Measurements from ENCODE around the gene ACBD3. TPM values are rescaled to one million over a fixed set of nuclear protein-coding genes. Genes with fewer than 3 reads are reported as not detected.

The ACBD3 gene
- total RNA-seq, 2 experiments from 2014 or later: 19.7 to 20.2 TPM

- CTCF ChIA-PET: interaction anchor here (0.6 to 1.2 kb wide), 4 partner anchors 10 to 149 kb away, joined by 3 to 5 read pairs (median 4); no protein-coding TSS in a partner anchor
- POLR2A ChIA-PET: interaction anchor here (0.6 to 1.5 kb wide), 3 partner anchors 10 to 463 kb away, joined by 5 to 6 read pairs (median 5); no protein-coding TSS in a partner anchor
Observed at GRCh38 chr1:226100436-226101391, 85.8 kb downstream of the ACBD3 start.

- CTCF ChIA-PET: interaction anchor here (0.9 kb wide), 1 partner anchor 1585 kb away, joined by 3 read pairs; no protein-coding TSS in a partner anchor
- POLR2A ChIA-PET: interaction anchor here (1.4 kb wide), 1 partner anchor 16 kb away, joined by 3 read pairs; no protein-coding TSS in a partner anchor
Observed at GRCh38 chr1:226098870-226099835, 87.4 kb downstream of the ACBD3 start.

GRCh38 chr1:226097866-226098625, 88.5 kb downstream of the ACBD3 start:
- CTCF ChIA-PET: interaction anchor here (0.9 kb wide), 1 partner anchor 1584 kb away, joined by 3 read pairs; no protein-coding TSS in a partner anchor
- POLR2A ChIA-PET: no interaction called here

- ChIA-PET POLR2A (no interaction called here), CTCF (interaction anchor here (0.9 to 1.3 kb wide), 2 partner anchors 16 to 30 kb away, joined by 3 to 7 read pairs; no protein-coding TSS in a partner anchor)
Observed at GRCh38 chr1:226095286-226095685, 91.3 kb downstream of the ACBD3 start.

Other genes starting within 250 kb of the ACBD3 start
- not detected for gene LEFTY2, start 245.5 kb downstream of the ACBD3 start, total RNA-seq
- gene SDE2, start 187.4 kb downstream of the ACBD3 start, total RNA-seq: 10 to 100 TPM; 21.4 to 21.8 TPM
- 100 to 1,000 TPM; 370 to 382 TPM for gene H3-3A, start 124.0 kb downstream of the ACBD3 start, total RNA-seq
- under 1 TPM in 1 of 2 experiments, not detected in 1; 0.11 TPM for gene MIXL1, start 36.9 kb upstream of the ACBD3 start, total RNA-seq
- 10 to 100 TPM in 1 of 2 experiments, 1 to 10 TPM in 1; 8.2 to 10.2 TPM for gene LIN9, start 122.4 kb upstream of the ACBD3 start, total RNA-seq
- 100 to 1,000 TPM; 238 to 245 TPM for gene PARP1, start 221.4 kb upstream of the ACBD3 start, total RNA-seq

Data from activated CD8-positive, alpha-beta memory T cell treated with anti-CD3 and anti-CD28 coated beads for 36 hours (primary cell).